HEK293T (cell line): ENCODE data around the gene WAPL.

Experiments used
- CTCF ChIA-PET: fragments of 350-600 bp; formaldehyde crosslinking; extraction: SDS; loops from one replicate; lab custom pipeline; 2021; ENCODE audit warnings: antibody characterized with exemption, inconsistent platforms; lab: Yijun Ruan, JAX
- POLR2A ChIA-PET: fragments of 350-600 bp; formaldehyde crosslinking; extraction: SDS; loops from one replicate; lab custom pipeline; 2020; ENCODE audit warnings: antibody characterized with exemption, inconsistent platforms; lab: Yijun Ruan, JAX
- DNase-seq: peaks from one replicate; pipeline ENCODE4 v3.0.0; 2012; ENCODE audit warnings: mixed read lengths; ENCODE audit errors: extremely low spot score
- ARNT ChIP-seq: fragments of 450-650 bp; IDR thresholded peaks from 2 replicates; pipeline ENCODE4 v1.6.1; 2017; ENCODE audit warnings: mild to moderate bottlenecking
- BHLHE40 ChIP-seq: fragments of 450-650 bp; IDR thresholded peaks from 2 replicates; pipeline ENCODE4 v1.6.1; 2016; ENCODE audit warnings: mild to moderate bottlenecking, moderate library complexity, borderline replicate concordance
- CTBP1 ChIP-seq: fragments of 450-650 bp; IDR thresholded peaks from 2 replicates; pipeline ENCODE4 v1.6.1; 2016; ENCODE audit warnings: borderline replicate concordance
- ELF4 ChIP-seq: fragments of 450-650 bp; IDR thresholded peaks from 2 replicates; pipeline ENCODE4 v1.6.1; 2017; ENCODE audit warnings: antibody characterized with exemption
- FOXA1 ChIP-seq: fragments of 450-650 bp; IDR thresholded peaks from 2 replicates; pipeline ENCODE4 v1.6.1; 2016; ENCODE audit warnings: mild to moderate bottlenecking
- FOXK2 ChIP-seq: fragments of 450-650 bp; IDR thresholded peaks from 2 replicates; pipeline ENCODE4 v1.6.1; 2016; ENCODE audit warnings: mild to moderate bottlenecking
- FOXM1 ChIP-seq: fragments of 450-650 bp; IDR thresholded peaks from 2 replicates; pipeline ENCODE4 v1.6.1; 2017; ENCODE audit warnings: mild to moderate bottlenecking, borderline replicate concordance
- HDGF ChIP-seq: fragments of 450-650 bp; IDR thresholded peaks from 2 replicates; pipeline ENCODE4 v1.6.1; 2017; ENCODE audit warnings: antibody characterized with exemption, borderline replicate concordance
- L3MBTL2 ChIP-seq: fragments of 450-650 bp; conservative IDR thresholded peaks from 2 replicates; pipeline ENCODE4 v1.6.1; 2016; ENCODE audit warnings: mild to moderate bottlenecking
- LEF1 ChIP-seq: fragments of 450-650 bp; IDR thresholded peaks from 2 replicates; pipeline ENCODE4 v1.6.1; 2017; ENCODE audit warnings: mild to moderate bottlenecking, borderline replicate concordance
- NFRKB ChIP-seq: fragments of 450-650 bp; IDR thresholded peaks from 2 replicates; pipeline ENCODE4 v1.6.1; 2016; ENCODE audit warnings: mild to moderate bottlenecking, moderate library complexity
- PKNOX1 ChIP-seq: fragments of 450-650 bp; IDR thresholded peaks from 2 replicates; pipeline ENCODE4 v1.6.1; 2016
- SP1 ChIP-seq: fragments of 450-650 bp; IDR thresholded peaks from 2 replicates; pipeline ENCODE4 v1.6.1; 2017
- SUZ12 ChIP-seq: fragments of 450-650 bp; IDR thresholded peaks from 2 replicates; pipeline ENCODE4 v1.6.1; 2016; ENCODE audit warnings: mild to moderate bottlenecking
- TARDBP ChIP-seq: fragments of 450-650 bp; IDR thresholded peaks from 2 replicates; pipeline ENCODE4 v1.6.1; 2016
- ZNF384 ChIP-seq: fragments of 450-650 bp; IDR thresholded peaks from 2 replicates; pipeline ENCODE4 v1.6.1; 2016

Gene WAPL

DNA sequence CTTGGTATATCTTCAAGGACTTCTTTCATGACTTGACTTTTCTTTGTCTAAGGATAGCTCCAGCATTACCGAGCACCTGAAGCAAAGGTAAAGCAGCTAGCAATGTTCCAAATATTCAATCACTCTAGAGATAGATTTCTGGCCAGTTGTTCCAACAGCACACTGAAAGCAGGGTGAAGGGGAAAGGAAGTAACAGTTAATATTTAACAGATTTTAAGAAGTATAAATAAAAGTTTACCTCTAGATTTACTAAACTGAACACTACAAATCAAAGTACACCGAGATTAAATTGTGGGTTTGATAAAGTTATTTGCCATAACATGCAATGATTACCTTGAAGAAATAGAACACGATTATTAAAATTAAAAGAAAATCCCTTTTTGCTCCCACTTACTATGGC, 84.1 kb downstream of the WAPL start:
- POLR2A ChIA-PET: no interaction called here
- CTCF ChIA-PET: no interaction called here
- no peak for DNase-seq
- TF ChIP-seq BHLHE40: no peak
- no peak for TF ChIP-seq PKNOX1
- TF ChIP-seq NFRKB: no peak
- TF ChIP-seq ELF4: no peak
- no peak for TF ChIP-seq FOXK2
- no peak for TF ChIP-seq CTBP1
- no peak for TF ChIP-seq ZNF384
- TF ChIP-seq FOXM1: no peak
- TF ChIP-seq LEF1: no peak
- TF ChIP-seq TARDBP: no peak
- TF ChIP-seq SUZ12: no peak
- TF ChIP-seq FOXA1: no peak
- no peak for TF ChIP-seq ARNT
- no peak for TF ChIP-seq L3MBTL2
- no peak for TF ChIP-seq HDGF
- TF ChIP-seq SP1: no peak

GRCh38 chr10:86436963-86437362, 84.6 kb downstream of the WAPL start:
- no peak for DNase-seq
- TF ChIP-seq HDGF (no peak), L3MBTL2 (no peak), BHLHE40 (no peak), PKNOX1 (no peak), ELF4 (no peak), SP1 (no peak), SUZ12 (no peak), ARNT (no peak), LEF1 (no peak), FOXK2 (no peak), NFRKB (no peak), FOXA1 (no peak), FOXM1 (no peak), CTBP1 (no peak), TARDBP (no peak), ZNF384 (no peak)
- CTCF ChIA-PET: no interaction called here
- POLR2A ChIA-PET: no interaction called here

DNA sequence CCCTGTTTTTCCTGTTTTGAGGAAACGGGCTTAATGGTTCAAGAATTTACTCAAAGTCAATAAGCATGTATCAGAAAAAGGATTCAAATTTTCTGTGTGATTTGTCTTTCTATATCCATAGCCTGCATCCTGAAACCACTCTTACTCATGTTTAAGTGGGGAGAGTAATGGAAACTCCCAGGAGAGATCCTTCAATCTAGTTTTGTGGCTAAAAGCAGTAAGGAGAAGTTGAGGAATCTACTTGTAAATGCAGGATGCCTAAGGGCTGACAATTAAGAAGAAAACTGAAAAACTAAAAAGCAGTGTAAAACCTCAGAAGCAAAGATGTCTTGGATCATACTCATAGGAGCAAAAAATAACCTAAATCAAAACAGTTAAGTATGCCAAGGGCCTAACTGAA, 86.9 kb downstream of the WAPL start:
- CTCF ChIA-PET: no interaction called here
- TF ChIP-seq L3MBTL2: no peak
- TF ChIP-seq SUZ12: no peak
- TF ChIP-seq TARDBP: no peak
- no peak for TF ChIP-seq PKNOX1
- no peak for TF ChIP-seq FOXA1
- no peak for TF ChIP-seq ZNF384
- no peak for TF ChIP-seq ARNT
- no peak for TF ChIP-seq ELF4
- no peak for TF ChIP-seq NFRKB
- TF ChIP-seq FOXK2: no peak
- no peak for TF ChIP-seq HDGF

DNA sequence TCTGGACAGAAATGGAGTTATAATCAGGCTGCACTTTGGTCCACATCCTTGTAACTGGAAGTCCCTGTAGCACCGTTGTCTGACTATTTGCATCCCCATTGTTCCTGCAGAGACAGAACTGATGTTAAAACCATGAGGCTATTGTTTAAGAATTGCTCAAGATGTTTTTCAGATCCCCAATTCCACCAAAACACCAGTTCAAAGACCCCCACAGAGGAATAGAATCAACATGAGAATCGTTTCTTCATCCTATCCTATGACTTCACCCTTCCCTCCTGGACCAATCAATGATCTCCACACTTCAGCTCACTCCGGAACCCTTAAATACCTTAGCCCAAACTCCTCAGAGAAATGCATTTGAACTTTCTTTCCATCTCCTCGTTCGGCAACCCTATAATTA, 97.9 kb downstream of the WAPL start:
- TF ChIP-seq TARDBP (no peak), FOXA1 (no peak), FOXK2 (no peak), PKNOX1 (no peak), L3MBTL2 (no peak)
- ChIA-PET POLR2A (no interaction called here), CTCF (no interaction called here)
- DNase-seq: no peak

More for the DNA sequence above, 86.9 kb downstream of the WAPL start:
- DNase-seq: no peak
- POLR2A ChIA-PET: no interaction called here

- ChIA-PET POLR2A (no interaction called here), CTCF (no interaction called here)
- TF ChIP-seq ELF4 (no peak), SUZ12 (no peak), HDGF (no peak)
- DNase-seq: no peak
Observed at GRCh38 chr10:86419101-86419500, 102.5 kb downstream of the WAPL start.

GRCh38 chr10:86415583-86415982, 106.0 kb downstream of the WAPL start:
- CTCF ChIA-PET: no interaction called here
- TF ChIP-seq SUZ12: no peak
- TF ChIP-seq CTBP1: no peak
- no peak for TF ChIP-seq SP1
- TF ChIP-seq L3MBTL2: no peak
- no peak for TF ChIP-seq FOXM1
- TF ChIP-seq LEF1: no peak
- no peak for TF ChIP-seq TARDBP
- TF ChIP-seq NFRKB: no peak
- TF ChIP-seq BHLHE40: no peak
- TF ChIP-seq FOXK2: no peak
- no peak for TF ChIP-seq ARNT
- TF ChIP-seq ELF4: no peak
- TF ChIP-seq HDGF: no peak
- no peak for TF ChIP-seq ZNF384
- no peak for DNase-seq
- POLR2A ChIA-PET: no interaction called here
